22Rv1 (cell line): ENCODE results near the gene BOK.

Experiments
- CTCF ChIP-seq: fragments of 450-650 bp; IDR thresholded peaks from 2 replicates; pipeline ENCODE4 v1.5.1; 2017; ENCODE audit warnings: mild to moderate bottlenecking
- ZFX ChIP-seq: fragments of 450-650 bp; IDR thresholded peaks from 2 replicates; pipeline ENCODE4 v1.6.1; 2017; ENCODE audit warnings: antibody characterized with exemption, borderline replicate concordance

GRCh38 chr2:241540401-241540770 is 18.2 kb upstream of the BOK start:
- TF ChIP-seq CTCF (no peak), ZFX (no peak)
